Mesenteric fat pad (tissue), 1 donor: ENCODE data around the gene ZNF526. TPM values are rescaled to one million over a fixed set of nuclear protein-coding genes. Genes with fewer than 3 reads are reported as not detected.

Source experiments
- total RNA-seq: library from RNA; stranded (reverse); fragmentation: NEBNext Ultra II Directional; extraction: Animal tissue kit (Norgen Biotek cat#: 25700); gene quantifications from one replicate; pipeline ENCODE4 v1.2.1, GENCODE V29; 2021
- donor health status: DM: yes; HTN: yes; CAD: no.

Gene ZNF526
- total RNA-seq, 1 donor from 2014 or later: 8.1 TPM

Other genes with a start within 250 kb of the ZNF526 start
- gene ATP1A3, start 226.1 kb upstream of the ZNF526 start, total RNA-seq: not detected
- gene GRIK5, start 150.1 kb upstream of the ZNF526 start, total RNA-seq: 0.80 TPM
- gene ZNF574, start 144.1 kb upstream of the ZNF526 start, total RNA-seq: 8.9 TPM
- 2.7 TPM for gene POU2F2, start 87.9 kb upstream of the ZNF526 start, total RNA-seq
- gene DEDD2, start 2.6 kb upstream of the ZNF526 start, total RNA-seq: 12.4 TPM
- gene GSK3A, start 22.3 kb downstream of the ZNF526 start, total RNA-seq: 36.0 TPM
- 55.5 TPM for gene ERF, start 34.8 kb downstream of the ZNF526 start, total RNA-seq
- gene CIC, start 48.9 kb downstream of the ZNF526 start, total RNA-seq: 57.9 TPM
- not detected for gene PRR19, start 81.8 kb downstream of the ZNF526 start, total RNA-seq
- gene PAFAH1B3, start 82.3 kb downstream of the ZNF526 start, total RNA-seq: 5.2 TPM
- not detected for gene TMEM145, start 93.0 kb downstream of the ZNF526 start, total RNA-seq
- 25.8 TPM for gene MEGF8, start 105.3 kb downstream of the ZNF526 start, total RNA-seq
- 2.2 TPM for gene CNFN, start 170.0 kb downstream of the ZNF526 start, total RNA-seq
- 1,893 TPM for gene LIPE, start 207.1 kb downstream of the ZNF526 start, total RNA-seq
- gene CXCL17, start 222.6 kb downstream of the ZNF526 start, total RNA-seq: not detected